Right lobe of liver (tissue), 6 donors: ENCODE results near the gene SDK1. TPM values are rescaled to one million over a fixed set of nuclear protein-coding genes. Genes with fewer than 3 reads are reported as not detected.
A peak's percentile ranks its signal among the peaks of the same experiment; 100 is the strongest.

Experiments
- ATAC-seq, 4 donors: fragments of 200-7000 bp; cut with Tn5 transposase; one replicate each; pipeline ENCODE4 v1.9.1; 2020; ENCODE audit warnings: mild to moderate bottlenecking in 4 of 4, moderate library complexity in 4 of 4
- DNase-seq, 3 donors: peaks; one replicate each; pipeline ENCODE4 v3.0.0-alpha.2; 2020
- H3K27ac ChIP-seq, 3 donors: fragments of 200-600 bp; one replicate each; pipeline ENCODE4 v1.8.0; 2022
- H3K27me3 ChIP-seq, 2 donors: fragments of 200-600 bp; one replicate each; pipeline ENCODE4 v1.8.0; 2022
- H3K36me3 ChIP-seq, 4 donors: fragments of 200-600 bp; sonication (generic) in 1 of 4; one replicate each; pipeline versions ENCODE4 v1.5.1 to v1.8.0; 2017 to 2022; ENCODE audit warnings: control low read depth in 1 of 4
- H3K4me1 ChIP-seq, 4 donors: fragments of 200-600 bp; sonication (generic) in 1 of 4; one replicate each; pipeline versions ENCODE4 v1.5.1 to v1.8.0; 2017 to 2022; ENCODE audit warnings: control low read depth in 1 of 4
- H3K4me3 ChIP-seq, 3 donors: fragments of 200-600 bp; one replicate each; pipeline ENCODE4 v1.8.0; 2022
- H3K9me3 ChIP-seq, 4 donors: fragments of 200-600 bp; sonication (generic) in 1 of 4; one replicate each; pipeline versions ENCODE4 v1.5.1 to v1.8.0; 2017 to 2022; ENCODE audit warnings: control low read depth in 1 of 4
- CTCF ChIP-seq, 4 donors: fragments of 200-600 bp in 3 of 4; fragments of 450-650 bp in 1 of 4; IDR thresholded peaks; one replicate each; pipeline versions ENCODE4 v1.5.1 to v1.8.0; 2016 to 2022; ENCODE audit warnings: antibody characterized with exemption in 4 of 4, mild to moderate bottlenecking in 2 of 4
- POLR2A ChIP-seq: fragments of 450-650 bp; IDR thresholded peaks from one replicate; pipeline ENCODE4 v1.6.1; 2017; ENCODE audit warnings: antibody characterized with exemption, mild to moderate bottlenecking
- WGBS: methylation state at CpG from one replicate; pipeline ENCODE4 v1.1.6; 2018; ENCODE audit warnings: low coverage, low lambda C conversion rate; ENCODE audit not compliant: insufficient coverage; ENCODE audit errors: missing lambda C conversion rate; 5-methylcytosine and 5-hydroxymethylcytosine counted together
- intact Hi-C, 2 donors: fragments of 100-400 bp; cut with DNase I; formaldehyde crosslinking; loops; one replicate each; pipeline versions ENCODE4 v1.11.2 to v1.14.1; 2022
- total RNA-seq, 6 experiments: library from RNA; depleted of rRNA in 2 of 6; stranded (reverse); fragments of >200 nt in 2 of 6; fragmentation: NEBNext Ultra II Directional in 3 of 6; extraction: Animal tissue kit (Norgen Biotek cat#: 25700) in 3 of 6; gene quantifications; one replicate each; pipeline versions ENCODE4 v1.1.0 to v1.2.4, GENCODE V29; 2016 to 2023
- donor health status: DM: no; HTN: yes; CAD: no.
- donor health status: DM: no; HTN: no; CAD: no.
- donor health status: DM: no; HTN: no; CAD: no.
- donor health status: DM: no; HTN: yes; CAD: no.
- donor health status: DM: no; HTN: yes; CAD: no.

The SDK1 gene
- total RNA-seq, 6 experiments from 2014 or later = 0.07 to 1.4 (median 0.65) TPM

DNA sequence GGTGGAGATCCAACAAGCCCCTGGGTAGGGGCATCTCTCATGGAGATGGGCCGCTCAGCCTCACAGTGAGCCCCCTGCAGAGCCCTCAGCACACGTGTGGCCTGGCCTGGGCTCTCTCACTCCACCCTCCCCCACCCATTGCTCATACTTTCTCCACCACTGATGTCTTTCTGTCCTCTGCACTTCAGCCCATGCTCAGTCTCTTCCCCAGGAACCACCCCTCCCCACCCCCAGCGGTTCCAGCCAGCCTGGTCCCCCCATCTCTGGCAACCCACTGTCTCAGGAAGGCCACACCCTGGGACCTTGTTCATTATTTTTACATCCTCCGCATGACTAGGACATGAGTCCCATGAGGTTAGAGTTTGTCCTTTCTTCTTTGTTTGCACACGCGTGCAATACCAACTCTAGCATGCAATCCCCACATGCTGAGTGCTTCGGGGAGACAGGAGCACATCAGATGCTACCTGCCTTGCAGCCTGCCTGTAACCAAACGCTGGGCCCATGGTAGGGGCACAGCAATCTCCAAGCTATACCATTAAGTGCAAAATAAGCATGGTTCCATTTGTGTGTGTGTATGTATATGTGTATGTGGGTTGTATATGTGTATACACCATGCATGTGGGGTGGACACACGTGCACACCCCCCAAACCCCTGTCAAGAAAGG, 972.6 kb downstream of the SDK1 start:
- no peak for ATAC-seq
- H3K4me3 ChIP-seq = no peak overlapping the region
- no peaks in the 10 kb centered on the region for H3K4me1 ChIP-seq
- TF ChIP-seq POLR2A (no peak), CTCF (IDR thresholded peaks at IDR 0.05) (no peak)
- H3K9me3 ChIP-seq = no peaks in the 10 kb centered on the region
- intact Hi-C loops = no loop called here
- 73% methylated on average over 7 of the region's 9 CpGs for WGBS
- H3K27me3 ChIP-seq = no peaks in the 10 kb centered on the region
- no peaks in the 10 kb centered on the region for H3K36me3 ChIP-seq
- DNase-seq = no peak
- no peak overlapping the region for H3K27ac ChIP-seq

DNA sequence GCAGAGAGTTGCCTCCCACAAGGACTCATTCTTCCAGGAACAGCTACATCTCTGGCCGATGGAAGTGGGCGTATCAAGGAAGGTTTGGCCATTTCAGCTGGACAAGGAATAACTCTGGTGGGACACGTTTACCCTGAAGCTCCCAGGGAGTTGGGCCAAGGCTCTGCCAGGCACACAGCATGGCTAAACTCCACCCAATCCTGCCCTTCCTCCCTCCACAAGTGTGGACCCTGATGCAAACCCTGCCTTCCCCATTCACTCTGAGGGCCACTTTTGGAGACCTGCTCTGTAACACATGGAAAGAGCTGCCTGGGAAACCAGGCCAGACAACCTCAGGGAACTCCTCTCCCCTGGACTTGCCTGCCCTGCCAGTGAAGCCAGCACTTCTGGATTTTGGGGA, 973.2 kb downstream of the SDK1 start:
- WGBS = no CpG with 5 or more reads among the region's 3 CpGs
- TF ChIP-seq POLR2A (no peak), CTCF (IDR thresholded peaks at IDR 0.05) (no peak)
- Histone ChIP-seq H3K4me3 (no peak overlapping the region), H3K36me3 (no peaks in the 10 kb centered on the region), H3K27me3 (no peaks in the 10 kb centered on the region), H3K4me1 (no peaks in the 10 kb centered on the region), H3K9me3 (no peaks in the 10 kb centered on the region), H3K27ac (no peak overlapping the region)
- DNase-seq (no peak), ATAC-seq (no peak)
- intact Hi-C loops = no loop called here

- 72% methylated on average over 4 of the region's 4 CpGs for WGBS
- TF ChIP-seq CTCF (IDR thresholded peaks at IDR 0.05) = no peak
- no peak for TF ChIP-seq POLR2A
- no peak for ATAC-seq
Measured at GRCh38 chr7:4277936-4278335, 976.9 kb downstream of the SDK1 start.

DNA sequence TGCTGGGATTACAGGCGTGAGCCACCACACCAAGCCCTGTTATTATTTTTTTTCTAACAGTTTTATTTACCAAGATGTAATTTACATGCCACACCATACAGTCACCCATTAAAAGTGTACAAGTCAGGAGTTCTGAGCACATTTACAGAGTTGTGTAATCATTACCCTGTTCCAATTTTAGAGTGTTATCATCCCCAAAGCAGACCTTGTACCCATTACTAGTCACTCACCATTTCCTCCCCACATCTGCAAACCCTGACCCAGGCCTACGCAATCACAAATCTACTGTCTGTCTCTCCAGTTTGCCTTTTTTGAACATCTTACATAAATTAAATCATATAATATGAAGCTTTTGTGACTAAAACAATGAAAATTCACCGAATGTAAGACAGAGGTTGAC, 978.2 kb downstream of the SDK1 start:
- H3K27me3 ChIP-seq = no peaks in the 10 kb centered on the region
- H3K9me3 ChIP-seq = no peaks in the 10 kb centered on the region
- WGBS = 58% methylated on average over 2 of the region's 3 CpGs
- H3K36me3 ChIP-seq = no peaks in the 10 kb centered on the region
- no peaks in the 10 kb centered on the region for H3K4me1 ChIP-seq
- H3K27ac ChIP-seq = no peak overlapping the region
- intact Hi-C loops = no loop called here
- no peak overlapping the region for H3K4me3 ChIP-seq
- ATAC-seq (peak; percentile 66 to 98 (median 82)), DNase-seq (no peak)
- TF ChIP-seq CTCF (IDR thresholded peaks at IDR 0.05) (no peak), POLR2A (no peak)

More at GRCh38 chr7:4277936-4278335, 976.9 kb downstream of the SDK1 start:
- Histone ChIP-seq H3K4me1 (no peaks in the 10 kb centered on the region), H3K9me3 (no peaks in the 10 kb centered on the region), H3K4me3 (no peak overlapping the region), H3K27me3 (no peaks in the 10 kb centered on the region), H3K36me3 (no peaks in the 10 kb centered on the region), H3K27ac (no peak overlapping the region)
- DNase-seq = no peak
- intact Hi-C loops = no loop called here
